Measurements from ENCODE around the gene CHRNA4. TPM values are rescaled to one million over a fixed set of nuclear protein-coding genes. Genes with fewer than 3 reads are reported as not detected.

CHRNA4 gene
- total and polyA plus RNA-seq, 9 of the 15 experiments (the other 6 are each of a cell fraction or from before 2014, with no cell fraction given): not detected

GRCh38 chr20:63372971-63373885, 12.1 kb upstream of the CHRNA4 start (continued):
- TF ChIP-seq ZNF407 (IDR thresholded peaks at IDR 0.05; ENCODE audit: low read depth) (no peak), EP300 (IDR thresholded peaks at IDR 0.05; ENCODE audit: low read length) (no peak), STAG1 (CRISPR knock-in tag; IDR thresholded peaks at IDR 0.05; ENCODE audit: borderline replicate concordance) (no peak), MLLT1 (IDR thresholded peaks at IDR 0.05) (no peak)

Measured in K562 (cell line).